Jurkat, Clone E6-1 (cell line): ENCODE data around the gene DPEP1. TPM values are rescaled to one million over a fixed set of nuclear protein-coding genes. Genes with fewer than 3 reads are reported as not detected.
A peak's percentile ranks its signal among the peaks of the same experiment; 100 is the strongest.
"Not testable (repeated sequence)": the region's sequence is repeated elsewhere in the genome, so short reads cannot be mapped to it uniquely, and the experiment has no call there.

Source experiments
- DNase-seq: peaks from one replicate; pipeline ENCODE4 v3.0.0-alpha.2; 2011; ENCODE audit warnings: low read depth, low spot score
- H3K4me3 ChIP-seq: 2 replicates; pipeline ENCODE4 v1.5.1; 2011; ENCODE audit warnings: mild to moderate bottlenecking, low read length, control low read depth, moderate library complexity
- polyA plus RNA-seq: library from polyadenylated mRNA; unstranded; fragments of >200 nt; gene quantifications from one replicate; pipeline ENCODE4 v1.2.1, GENCODE V29; 2012; ENCODE audit warnings: missing spikeins; ENCODE audit not compliant: insufficient read length, insufficient read depth

The DPEP1 gene
- polyA plus RNA-seq: not detected

DNA sequence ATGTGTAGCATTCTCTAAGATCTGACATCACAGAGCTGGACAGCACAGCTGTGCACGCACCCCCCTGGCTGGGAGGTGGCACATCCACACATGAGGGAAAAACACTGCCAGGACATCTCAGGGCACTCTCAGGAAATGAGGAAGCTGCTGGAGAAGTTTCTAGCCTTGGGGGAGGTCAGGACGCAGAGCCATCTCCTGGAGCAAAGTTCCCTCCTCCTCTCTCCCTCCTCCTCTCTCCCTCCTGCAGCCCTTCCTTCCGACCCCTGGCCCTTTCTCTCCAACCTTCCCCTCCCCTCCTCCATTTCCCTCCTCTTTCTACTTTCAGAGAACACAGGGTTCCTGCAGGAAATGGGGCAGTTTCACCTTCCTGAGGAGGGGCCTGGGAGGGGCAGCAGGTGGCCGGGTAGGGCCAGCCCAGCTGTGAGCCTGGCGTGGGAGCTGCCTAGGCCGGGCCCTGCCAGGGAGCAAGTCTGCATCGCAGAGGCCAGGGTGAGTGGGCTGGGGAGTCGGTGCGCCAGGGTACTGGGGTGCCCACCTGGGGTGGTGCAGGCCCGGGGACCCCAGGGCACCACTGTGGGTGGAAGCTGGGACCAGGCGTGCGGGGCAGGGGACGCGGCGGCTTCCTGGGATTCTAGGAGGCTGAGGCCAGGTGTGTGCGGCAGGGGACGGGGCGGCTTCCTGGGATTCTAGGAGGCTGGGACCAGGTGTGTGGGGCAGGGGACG, at the start of gene DPEP1:
Gene DPEP1 (plus strand): TSS at position 412 of the 723 bp plus-strand sequence. CDS start 16,769 bp downstream, outside the sequence.
- no peak within 1 kb of the TSS for H3K4me3 ChIP-seq
- DNase-seq: no peak

DNA sequence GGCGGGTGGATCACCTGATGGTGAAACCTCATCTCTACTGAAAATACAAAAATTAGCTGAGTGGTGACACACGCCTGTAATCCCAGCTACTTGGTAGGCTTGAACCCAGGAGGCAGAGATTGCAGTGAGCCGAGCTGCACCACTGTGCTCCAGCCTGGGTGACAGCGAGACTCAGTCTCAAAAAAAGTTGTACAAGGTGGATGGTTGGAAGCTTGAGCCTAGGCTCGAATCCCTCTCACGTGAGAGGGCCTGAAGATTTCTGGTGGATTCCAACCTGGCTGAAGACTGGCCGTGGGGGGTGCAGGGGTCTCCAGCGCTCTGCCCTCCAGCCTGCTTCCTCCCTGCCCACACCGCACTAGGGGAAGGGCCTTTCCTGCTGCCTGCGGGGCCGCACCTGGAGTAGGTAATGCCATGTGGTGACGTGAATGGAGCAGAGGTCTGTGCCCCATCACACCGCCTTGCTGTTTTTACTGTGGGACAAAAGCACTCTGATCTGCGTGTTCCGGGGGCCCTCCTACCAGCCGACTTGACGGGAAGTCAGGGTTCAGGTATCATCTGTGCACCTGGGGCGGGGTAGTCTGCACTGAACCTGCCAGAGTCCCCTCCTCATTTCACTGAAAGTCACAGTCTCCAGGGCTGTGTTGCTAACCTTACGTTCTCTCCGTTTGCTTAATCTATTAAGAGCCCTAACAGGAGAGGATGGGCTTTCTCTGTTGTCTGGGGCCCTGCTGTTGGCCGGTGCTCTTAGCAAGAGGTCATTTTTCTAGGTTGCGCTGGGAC, 48.8 kb upstream of the DPEP1 start:
- DNase-seq: no peak

DNA sequence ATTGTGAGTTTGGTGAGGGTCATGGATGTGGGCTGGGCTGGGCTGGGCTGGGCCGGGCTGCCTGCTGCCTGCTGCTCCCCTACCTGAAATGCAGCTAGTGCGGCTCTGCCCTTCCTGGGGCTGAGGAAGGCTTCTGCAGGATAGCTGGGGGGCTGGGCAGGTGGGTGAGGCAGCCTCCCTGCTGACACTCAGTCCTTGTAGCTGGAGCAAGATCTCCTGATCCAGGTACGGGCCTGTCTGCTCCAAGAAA, 48.3 kb upstream of the DPEP1 start:
- no peak for DNase-seq
- no peak overlapping the region for H3K4me3 ChIP-seq

More for the DNA sequence above, 48.8 kb upstream of the DPEP1 start:
- no peak overlapping the region for H3K4me3 ChIP-seq

DNA sequence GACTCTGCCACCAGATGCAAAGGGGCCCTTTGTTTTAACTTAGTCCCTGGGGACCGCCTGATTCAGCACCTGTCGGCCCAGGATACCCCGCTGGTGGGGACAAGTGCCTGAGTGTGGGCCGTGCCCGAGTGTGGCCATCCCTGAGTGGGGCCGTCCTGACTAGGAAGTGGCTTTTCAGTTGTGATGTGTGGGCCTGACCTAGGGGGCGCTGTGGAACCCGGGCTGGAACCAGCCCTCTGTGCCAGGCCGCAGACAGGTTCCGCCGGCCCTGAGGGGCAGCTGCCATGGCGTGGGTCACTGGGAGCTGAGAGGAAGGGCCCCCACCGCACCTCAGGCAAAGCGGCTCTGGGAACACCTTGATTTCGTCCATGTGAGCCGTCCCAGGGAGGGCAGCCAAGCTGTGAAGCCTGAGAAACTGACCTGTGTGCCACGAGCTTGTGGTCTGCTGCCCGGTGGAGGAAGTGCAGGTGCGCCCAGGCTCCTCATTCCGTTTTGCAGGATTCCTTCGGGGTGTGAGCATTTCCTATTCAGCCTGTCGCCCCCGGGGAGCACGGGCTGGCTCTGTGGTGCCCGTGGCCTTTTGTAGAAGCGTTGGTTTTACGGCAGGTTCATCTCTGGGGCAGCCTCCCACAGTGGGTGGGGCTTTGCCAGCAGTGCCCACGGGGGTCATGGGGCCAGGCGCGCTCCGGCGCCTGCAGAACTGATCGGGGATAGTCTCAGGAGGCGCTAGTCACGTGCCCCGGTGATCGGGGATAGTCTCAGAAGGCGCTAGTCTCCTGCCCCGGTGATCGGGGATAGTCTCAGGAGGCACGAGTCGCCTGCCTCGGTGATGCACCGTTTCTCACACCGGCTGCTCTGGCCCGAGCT, 47.7 kb upstream of the DPEP1 start:
- H3K4me3 ChIP-seq: no peak overlapping the region
- DNase-seq: no peak

DNA sequence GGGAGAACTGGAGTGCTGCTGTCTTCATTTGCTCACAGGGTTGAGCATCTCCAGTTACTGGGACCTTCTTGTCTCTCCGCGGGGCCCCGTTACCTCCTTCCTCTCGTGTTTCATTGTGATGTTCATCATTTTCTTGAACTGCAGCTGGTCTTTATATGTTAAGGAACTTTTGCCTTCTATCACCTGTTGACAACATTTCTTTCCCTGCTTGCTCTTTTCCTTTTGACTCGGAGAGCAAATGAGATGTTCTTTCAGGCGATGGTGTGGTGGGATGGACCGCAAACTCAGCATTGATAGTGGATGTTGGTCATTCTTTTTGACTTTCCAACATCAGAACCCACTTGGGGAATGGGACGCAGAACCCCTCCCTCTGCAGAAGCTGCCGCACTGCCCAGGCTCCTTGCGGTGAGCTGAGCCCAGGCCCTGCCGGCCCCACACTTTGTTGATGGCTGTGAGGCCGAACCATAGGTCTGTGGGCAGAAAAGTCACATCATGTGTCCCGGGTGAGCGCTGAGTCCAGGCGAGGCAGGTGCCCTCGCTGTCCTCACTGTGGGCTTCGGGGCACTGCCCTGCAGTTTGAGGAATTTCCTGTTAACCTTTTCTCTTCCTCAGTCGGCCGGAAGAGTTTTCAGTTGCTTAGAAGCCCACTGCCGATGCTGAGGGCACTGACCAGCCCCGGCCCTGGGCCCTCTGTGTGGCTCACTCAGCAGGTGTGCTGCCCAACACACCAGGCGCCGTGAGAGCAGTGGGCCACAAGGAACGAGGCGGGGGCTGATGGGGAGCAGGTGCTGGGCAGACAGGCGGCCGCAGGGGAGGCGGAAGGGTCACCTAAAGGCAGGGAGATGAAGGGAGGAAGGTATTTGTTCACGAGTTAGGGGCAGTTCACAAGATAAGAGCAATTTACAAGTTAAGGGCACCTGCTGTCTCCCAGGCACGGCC, 45.5 kb upstream of the DPEP1 start:
- H3K4me3 ChIP-seq: no peak overlapping the region
- DNase-seq: no peak

DNA sequence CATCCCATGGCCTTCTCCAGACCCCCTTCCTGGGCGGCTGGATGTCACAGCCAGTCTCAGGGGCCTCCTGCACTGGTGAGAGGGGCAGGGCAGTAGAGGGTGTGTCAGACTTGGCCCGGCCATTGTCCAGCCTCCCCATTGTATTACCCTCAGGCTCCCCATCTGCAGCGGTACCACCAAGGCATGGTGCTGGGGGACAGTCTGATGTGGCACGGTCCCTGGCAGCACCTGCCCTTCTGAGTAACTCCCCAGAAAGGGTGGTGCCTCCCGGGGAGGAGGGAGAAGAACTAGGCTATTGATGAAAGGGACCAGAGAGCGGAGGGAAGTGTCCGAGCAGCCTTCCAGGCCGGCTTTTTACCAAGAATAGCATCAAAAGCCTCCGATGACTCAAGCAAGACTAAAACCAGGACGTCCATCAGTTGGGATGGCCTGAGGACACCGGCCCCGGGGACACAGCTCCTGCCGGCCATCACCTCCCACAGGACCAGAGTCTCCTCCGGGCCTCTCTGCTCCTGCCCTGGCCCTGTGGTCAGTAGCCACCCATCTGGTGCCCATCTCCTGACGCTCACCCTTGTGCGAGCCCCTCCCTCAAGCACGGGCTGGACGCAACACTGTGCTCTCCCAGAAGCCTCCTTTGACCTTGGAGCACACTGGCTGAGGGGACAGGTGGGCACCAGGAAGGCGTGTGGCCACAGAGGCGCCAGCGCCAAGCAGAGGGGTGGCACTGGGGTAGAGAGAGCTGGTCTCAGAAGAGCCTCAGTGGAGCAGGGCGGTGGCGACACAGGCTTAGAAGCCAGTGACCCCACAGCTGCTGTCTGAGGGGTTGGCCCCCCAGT, 43.7 kb upstream of the DPEP1 start:
- no peak overlapping the region for H3K4me3 ChIP-seq
- DNase-seq: no peak

DNA sequence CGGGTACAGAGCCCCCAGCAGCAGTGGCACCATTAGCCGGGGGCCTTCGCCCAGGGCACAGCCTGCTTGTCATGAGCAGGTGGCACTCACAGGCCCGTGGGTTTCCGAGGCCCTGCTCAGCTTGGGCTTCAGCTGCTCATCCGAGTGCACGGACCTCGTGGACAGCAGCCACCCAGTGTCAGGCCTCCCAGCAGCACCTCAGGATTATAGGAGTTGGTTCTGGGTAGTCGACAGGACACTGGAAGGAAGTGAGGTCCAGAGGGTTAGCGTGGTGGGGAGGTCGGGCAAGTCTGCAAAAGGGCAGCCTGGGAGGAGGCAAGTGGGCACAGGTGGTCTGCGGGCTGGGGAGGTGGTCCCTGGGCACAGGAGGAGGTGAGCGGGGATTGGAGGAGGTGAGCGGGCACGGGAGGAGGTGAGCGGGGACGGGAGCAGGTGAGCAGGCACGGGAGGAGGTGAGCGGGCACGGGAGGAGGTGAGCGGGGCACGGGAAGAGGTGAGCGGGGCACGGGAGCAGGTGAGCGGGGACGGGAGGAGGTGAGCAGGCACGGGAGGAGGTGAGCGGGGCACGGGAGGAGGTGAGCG, 43.0 kb upstream of the DPEP1 start:
- no peak for DNase-seq
- H3K4me3 ChIP-seq: no peak overlapping the region

DNA sequence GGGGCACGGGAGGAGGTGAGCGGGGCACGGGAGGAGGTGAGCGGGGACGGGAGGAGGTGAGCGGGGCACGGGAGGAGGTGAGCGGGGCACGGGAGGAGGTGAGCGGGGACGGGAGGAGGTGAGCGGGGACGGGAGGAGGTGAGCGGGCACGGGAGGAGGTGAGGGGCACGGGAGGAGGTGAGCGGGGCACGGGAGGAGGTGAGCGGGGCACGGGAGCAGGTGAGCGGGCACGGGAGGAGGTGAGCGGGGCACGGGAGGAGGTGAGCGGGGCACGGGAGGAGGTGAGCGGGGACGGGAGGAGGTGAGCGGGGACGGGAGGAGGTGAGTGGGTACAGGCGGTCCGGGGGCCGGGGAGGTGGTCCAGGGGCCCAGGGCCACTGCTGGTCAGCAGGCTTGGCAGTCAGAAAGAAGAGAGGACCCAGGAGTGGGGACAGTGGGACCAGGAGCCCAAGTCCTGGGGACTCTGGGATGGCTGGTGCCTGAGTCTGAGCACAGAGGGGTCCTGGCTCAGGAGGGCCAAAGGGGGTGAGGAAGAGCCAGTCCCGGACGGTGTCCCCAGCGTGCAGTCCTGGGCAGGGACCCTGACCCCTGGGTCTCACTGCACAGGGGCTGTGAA, 42.4 kb upstream of the DPEP1 start:
- not testable (repeated sequence) for DNase-seq, H3K4me3 ChIP-seq

DNA sequence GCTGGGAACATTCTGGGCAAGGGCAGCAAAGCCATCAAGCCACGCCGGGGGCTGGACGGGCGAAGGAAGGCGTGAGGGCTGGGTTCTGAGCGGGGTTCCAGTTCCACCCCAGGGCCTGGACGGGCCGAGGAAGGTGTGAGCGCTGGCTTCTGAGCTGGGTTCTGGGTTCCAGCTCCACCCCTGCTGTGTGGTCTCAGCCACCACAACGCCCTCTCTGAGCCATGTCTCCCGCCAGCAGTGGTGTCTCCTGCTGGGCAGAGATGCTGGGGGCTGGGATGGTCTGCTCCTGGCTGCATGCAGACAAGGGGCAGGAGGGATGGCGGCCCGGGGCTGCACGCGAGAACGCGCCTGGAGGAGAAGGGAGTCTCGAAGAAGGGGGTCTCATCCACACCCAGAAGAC, 41.8 kb upstream of the DPEP1 start:
- H3K4me3 ChIP-seq: no peak overlapping the region
- no peak for DNase-seq

DNA sequence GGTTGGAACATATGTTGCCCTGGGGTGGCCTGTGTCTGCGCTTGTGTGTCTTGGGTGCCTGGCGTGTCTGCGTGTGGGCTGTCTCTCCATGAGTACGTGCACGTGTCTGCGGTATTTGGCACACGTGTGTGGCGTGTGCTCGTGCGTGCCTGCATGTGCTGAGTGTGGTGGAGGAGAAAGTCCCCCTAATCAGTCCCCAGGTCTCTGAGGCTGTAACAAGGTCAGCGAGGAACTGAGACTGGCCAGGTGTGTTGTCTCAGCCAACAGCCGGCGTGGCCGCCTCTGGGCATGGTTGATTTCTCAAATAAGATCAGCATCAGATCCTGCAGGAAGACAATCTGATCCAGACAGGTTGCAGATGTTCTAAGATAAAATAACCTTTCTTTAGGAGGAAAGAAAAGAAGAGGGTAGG, 41.4 kb upstream of the DPEP1 start:
- no peak for DNase-seq
- no peak overlapping the region for H3K4me3 ChIP-seq

DNA sequence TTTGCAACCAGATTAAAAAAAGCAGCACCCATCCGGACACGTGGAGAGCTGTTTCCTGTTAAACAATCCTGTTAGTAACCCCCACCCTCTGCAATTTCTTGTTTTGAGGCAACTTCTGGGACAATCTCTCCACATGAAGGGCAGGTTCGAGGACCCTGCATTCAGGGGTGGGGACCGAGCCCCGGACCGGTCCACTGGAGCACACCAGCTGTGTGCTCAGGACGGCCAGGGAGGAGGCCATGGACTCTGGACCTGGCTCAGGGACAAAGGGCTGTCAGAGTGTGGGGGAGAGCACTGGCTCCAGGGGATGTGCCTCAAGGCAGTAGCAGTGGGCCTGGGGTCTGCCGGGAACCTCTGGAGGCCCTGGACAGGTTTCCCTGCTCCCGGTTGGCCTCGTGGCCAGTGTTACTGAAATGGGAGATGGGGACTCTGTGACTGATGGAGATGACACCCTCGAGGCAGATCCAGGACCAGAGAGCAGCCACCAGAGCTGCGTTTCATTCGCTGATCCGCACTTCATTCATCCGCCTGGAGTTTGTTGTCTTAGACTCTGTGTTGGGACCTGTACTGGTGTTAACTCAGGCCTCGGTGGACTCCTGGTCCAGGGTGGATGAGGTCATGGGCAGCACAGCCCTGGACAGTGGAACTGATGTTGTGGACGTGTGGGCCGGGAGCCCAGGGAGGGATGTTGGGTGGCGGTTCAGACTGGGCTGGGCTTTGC, 40.8 kb upstream of the DPEP1 start:
- DNase-seq: no peak

DNA sequence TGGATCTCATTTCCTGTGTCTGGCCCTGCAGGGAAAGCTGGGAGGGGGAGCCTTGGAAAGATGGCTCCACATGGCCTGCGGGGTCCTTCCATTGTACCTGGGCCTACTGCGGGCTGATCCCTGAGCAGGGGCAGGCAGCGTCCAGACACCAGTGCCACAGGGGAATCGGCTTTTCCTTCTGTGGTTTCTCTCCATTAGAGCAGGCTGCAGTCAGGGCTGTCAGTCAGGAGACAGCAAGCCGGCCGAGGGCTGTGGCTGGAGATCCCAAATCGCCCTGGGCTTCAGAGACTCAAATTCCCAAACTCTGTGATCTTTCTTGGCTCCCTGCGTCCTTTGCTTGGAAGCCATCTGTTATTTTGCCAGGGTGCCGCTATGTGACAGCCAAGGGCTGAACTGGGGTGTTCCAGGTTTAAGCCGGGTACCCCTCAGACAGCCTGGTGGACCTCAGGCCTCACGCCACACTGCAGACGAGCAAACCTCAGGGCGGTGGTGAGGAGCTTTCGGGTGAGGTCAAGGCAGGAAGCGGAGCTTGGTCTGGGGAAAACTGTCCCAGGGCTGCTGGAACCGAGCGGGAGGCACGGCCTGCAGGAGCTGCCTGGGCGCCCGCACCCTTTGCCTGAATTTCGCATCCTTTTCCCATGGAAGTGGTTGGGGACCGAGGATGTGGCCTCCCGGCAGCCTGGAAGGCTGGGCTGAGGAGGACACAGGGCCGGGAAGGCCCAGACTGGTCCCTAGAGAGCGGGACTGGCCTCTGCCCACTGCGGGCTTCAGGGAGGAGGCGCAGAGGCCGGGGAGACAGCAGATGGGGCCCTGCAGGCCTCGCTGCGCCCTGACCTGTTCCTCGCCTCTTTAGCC, 39.4 kb upstream of the DPEP1 start:
- no peak for DNase-seq
- H3K4me3 ChIP-seq: no peak overlapping the region; the same call in 1 of the 2 replicates

More for the DNA sequence above, 40.8 kb upstream of the DPEP1 start:
- H3K4me3 ChIP-seq: no peak overlapping the region

DNA sequence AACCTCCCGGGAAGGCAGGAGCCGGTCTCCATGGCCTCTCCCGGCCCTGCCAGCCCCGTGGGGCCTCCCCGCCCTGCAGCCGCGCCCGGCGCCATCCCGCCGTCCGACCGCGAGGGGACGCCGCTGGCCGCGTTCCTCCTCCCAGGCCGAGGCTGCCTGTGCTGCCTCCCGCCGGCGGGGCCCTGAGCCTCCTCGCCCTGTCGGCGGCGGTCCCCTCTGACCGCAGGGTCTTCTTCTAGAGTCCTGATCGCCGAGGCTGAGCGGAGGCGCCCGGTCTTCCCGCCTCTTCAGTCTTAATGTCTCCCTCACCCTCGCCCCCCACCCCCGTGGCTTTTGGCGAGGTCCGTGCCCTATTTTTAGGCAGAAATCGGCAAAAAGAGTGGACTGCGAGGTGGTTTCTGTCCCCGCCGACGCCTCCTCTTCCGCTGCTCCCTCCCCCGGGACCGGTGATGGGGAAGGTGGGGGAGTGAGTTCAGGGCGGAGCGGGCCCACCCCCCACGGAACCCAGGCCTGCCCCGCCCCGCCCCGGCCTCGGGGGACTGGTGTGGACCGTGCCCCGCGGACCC, 38.7 kb upstream of the DPEP1 start:
- no peak for DNase-seq
- H3K4me3 ChIP-seq: peak overlapping the region; percentile 44

DNA sequence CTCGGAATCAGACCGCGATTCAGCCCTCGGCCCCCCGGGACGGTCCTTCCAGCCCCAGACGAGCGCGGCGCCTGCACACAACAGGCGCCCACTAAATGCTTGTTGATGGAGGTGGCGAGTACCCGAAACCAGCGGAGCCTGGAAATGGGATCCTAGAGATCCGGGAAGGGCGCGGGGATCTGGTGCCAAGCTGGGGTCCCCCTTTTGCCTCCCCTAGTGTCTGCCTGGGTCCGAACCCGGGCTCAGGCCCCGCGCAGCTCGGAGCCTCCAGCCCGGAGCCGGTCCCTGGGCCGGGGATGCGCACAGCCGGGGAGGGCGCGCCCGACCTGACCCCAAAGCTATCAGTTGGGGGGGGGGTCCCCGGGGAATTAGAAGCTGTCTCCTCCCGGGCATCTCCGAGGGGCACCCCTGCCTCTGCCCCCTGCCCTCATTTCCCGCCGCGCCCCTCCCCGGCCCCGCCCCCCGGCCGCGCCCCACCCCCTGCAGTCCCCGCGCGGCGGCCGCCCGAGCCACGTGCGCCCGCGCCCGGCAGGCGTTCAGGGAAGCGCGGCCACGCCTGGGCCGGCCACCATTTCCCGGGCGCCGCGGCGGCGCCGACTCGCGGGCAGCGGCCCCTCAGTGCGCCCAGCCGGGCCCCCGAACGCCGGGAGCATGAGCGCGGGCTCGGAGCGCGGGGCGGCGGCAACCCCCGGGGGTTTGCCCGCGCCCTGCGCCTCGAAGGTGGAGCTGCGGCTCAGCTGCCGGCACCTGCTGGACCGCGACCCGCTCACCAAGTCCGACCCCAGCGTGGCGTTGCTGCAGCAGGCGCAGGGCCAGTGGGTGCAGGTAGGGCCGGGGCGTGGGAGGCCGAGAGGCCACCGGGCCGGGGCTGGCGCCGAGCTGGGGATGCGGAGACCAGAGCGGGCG, 37.9 kb upstream of the DPEP1 start, which contains the start of gene CPNE7:
Gene CPNE7 (plus strand): TSS at position 512 of the 906 bp plus-strand sequence. CDS start 140 bp downstream, at position 652.
- peak within 1 kb of the TSS; percentile 47 for H3K4me3 ChIP-seq
- DNase-seq: no peak
